GM12891 (cell line): ENCODE results near the gene PI4KB.
"Not testable (repeated sequence)": the region's sequence is repeated elsewhere in the genome, so short reads cannot be mapped to it uniquely, and the experiment has no call there.

Experiments
- DNase-seq: peaks from one replicate; pipeline ENCODE4 v3.0.0; 2011; ENCODE audit warnings: low spot score; ENCODE audit not compliant: insufficient read length
- FAIRE-seq: peaks from 2 replicates; lab custom pipeline; 2011; peaks lifted over from hg19 to GRCh38; lab: Jason Lieb, UNC
- PAX5 ChIP-seq: IDR thresholded peaks from 2 replicates; pipeline ENCODE4 v1.6.1; 2011; ENCODE audit warnings: low read length, moderate library complexity, mild to moderate bottlenecking; ENCODE audit not compliant: insufficient read depth, severe bottlenecking
- POLR2A ChIP-seq: IDR thresholded peaks from 2 replicates; pipeline ENCODE4 v1.6.1; 2011; ENCODE audit warnings: low read depth, low read length, control low read depth
- POLR2AphosphoS5 ChIP-seq: IDR thresholded peaks from 2 replicates; pipeline ENCODE4 v1.6.1; 2011; ENCODE audit warnings: low read depth, low read length, control low read depth
- POU2F2 ChIP-seq: IDR thresholded peaks from 2 replicates; pipeline ENCODE4 v1.6.1; 2011; ENCODE audit warnings: low read depth, mild to moderate bottlenecking, control low read depth, low read length, moderate library complexity
- SPI1 ChIP-seq: IDR thresholded peaks from 2 replicates; pipeline ENCODE4 v1.6.1; 2011; ENCODE audit warnings: low read depth, low read length, control low read depth
- TAF1 ChIP-seq: IDR thresholded peaks from 2 replicates; pipeline ENCODE4 v1.6.1; 2011; ENCODE audit warnings: low read depth, low read length, control low read depth

PI4KB gene

DNA sequence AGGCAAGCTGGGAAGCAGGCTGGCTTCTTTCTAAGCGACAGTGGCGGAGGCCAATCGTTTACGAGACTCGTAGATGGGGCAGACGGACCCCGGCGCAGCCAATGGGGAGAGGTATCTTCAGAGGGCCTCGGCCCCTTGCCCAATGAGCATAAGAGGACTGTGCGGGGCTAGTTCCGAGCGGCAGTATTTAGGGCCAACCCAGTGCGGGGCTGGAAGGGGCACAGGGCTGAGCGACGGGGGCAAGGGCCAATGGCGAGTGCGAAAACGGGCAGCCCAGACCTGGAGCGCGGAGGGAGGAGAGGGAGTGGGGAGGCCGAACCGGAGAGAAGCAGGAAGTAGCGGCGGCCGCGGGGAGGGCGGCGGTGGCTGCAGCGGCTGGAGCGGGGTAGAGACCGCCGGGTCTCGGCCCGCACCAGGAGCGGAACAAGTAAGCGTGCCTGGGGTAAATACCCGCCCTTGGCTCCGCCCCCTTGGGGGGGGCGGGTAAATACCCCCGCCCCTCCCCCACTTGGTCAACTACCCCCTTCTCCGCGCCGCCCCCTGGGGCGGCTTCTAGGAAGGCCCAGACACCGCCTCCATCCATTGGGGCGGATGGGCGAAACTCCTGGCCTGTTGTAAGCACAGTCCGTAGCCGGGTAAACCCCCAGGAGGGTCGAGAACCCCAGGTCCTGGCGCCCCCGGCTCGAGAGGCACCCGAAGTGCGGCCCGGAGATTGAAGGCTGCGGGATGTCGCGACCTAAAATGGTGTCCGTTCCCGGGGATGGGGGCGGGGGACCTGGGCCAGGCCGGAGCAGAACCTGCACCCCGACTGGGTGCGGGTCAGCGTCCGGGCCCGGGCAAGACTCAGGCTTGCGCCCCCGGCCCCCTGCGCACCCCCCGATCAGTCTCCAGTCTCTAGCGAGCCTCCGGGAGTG, 45.0 kb downstream of the PI4KB start, which contains the start of gene ZNF687:
Gene ZNF687 (plus strand): TSS at position 331 of the 914 bp plus-strand sequence. CDS start 3,993 bp downstream, outside the sequence.
- TF ChIP-seq PAX5, result no peak
- TF ChIP-seq POU2F2, result no peak
- TF ChIP-seq TAF1, result no peak; the same call in 1 of the 2 replicates
- TF ChIP-seq POLR2A, result peak; percentile 67; the same call in 1 of the 2 replicates
- peak; percentile 8 for TF ChIP-seq POLR2AphosphoS5
- no peak for TF ChIP-seq SPI1
- peak; percentile 98 for FAIRE-seq

DNA sequence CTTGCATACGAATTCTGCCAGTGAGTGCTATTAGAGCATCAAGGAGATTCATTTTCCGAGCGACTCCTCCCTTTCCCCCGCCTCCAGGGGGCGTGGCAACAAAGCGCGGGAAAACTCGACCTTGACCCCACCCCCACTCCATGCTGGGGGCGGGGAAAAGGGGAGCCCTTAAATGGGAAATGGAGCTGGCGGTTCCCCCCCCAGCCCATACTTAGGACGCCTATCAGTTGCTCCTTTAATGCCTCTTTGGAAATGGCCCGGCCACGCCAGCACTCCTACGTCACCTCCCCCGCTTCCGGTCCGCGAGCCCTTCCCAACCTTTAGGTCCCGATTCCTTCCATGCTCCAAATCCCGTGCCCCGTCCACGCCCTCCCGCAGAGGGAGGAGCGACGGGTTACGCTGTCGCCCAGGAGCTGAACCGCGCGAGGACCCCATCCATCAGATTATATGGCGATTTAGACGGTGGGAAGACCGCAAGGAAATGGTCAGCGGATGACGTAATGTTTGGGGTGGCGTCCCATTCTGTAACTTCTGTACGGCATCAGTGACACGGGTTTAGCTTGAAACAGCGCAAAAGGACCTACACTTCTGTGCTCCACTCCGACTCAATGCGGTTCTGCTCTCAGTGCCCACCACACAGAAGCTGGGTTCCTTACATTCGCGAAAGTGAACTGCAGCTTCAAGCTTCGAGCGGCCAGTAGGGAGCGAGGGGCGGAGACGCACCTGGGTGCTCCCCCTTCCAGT, 45.8 kb downstream of the PI4KB start:
- TF ChIP-seq POLR2AphosphoS5, result peak; percentile 79
- peak; percentile 28; the same call in 1 of the 2 replicates for TF ChIP-seq TAF1
- no peak for TF ChIP-seq PAX5
- TF ChIP-seq SPI1, result no peak
- peak; percentile 48; the same call in 1 of the 2 replicates for TF ChIP-seq POU2F2
- TF ChIP-seq POLR2A, result peak; percentile 90
- peak; percentile 80 for DNase-seq
- FAIRE-seq, result no peak

More for the DNA sequence above, 45.0 kb downstream of the PI4KB start, which contains the start of gene ZNF687:
- peak; percentile 99 for DNase-seq

DNA sequence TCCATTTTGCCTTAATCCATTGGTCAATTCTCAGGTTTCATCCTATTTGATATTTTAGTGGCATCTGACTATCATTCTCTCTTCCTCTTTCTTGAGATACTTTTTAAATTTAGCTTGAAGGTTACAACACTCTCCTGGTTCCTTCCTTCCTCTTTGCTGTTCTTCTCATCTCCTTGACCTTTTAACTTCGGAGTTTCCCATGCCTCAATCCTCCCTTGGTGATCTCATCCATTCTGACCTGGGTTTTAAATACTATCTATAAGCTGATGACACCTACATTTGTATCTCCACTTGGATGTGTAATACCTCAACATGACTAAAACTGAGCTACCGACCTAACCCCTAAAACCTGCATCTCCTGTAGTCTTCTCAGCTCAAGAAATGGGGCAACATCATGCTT, 50.0 kb downstream of the PI4KB start:
- peak; percentile 35 for FAIRE-seq
- DNase-seq, result no peak
- TF ChIP-seq POLR2AphosphoS5 (no peak), POLR2A (0 out of 2 replicates have a peak, but pooled peaks have one; percentile 34), SPI1 (peak; percentile 92), POU2F2 (no peak), TAF1 (no peak)

DNA sequence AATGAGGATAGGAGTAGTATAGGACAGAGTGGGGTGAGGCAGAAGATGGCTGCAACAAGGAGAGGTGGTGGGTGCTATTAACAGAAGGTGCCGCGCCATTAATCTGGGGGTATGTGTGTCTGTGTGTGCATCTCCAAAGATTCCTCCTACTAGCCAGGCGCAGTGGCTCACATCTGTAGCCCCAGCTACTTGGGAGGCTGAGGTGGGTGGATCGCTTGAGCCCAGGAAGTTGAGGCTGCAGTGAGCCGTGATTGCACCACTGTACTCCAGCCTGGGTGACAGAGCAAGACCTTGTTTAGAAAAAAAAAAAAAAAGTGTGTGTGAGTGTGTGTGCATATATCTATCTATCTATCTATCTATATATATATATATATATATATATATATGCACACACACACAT, 51.9 kb downstream of the PI4KB start:
- not testable (repeated sequence) for FAIRE-seq, DNase-seq

DNA sequence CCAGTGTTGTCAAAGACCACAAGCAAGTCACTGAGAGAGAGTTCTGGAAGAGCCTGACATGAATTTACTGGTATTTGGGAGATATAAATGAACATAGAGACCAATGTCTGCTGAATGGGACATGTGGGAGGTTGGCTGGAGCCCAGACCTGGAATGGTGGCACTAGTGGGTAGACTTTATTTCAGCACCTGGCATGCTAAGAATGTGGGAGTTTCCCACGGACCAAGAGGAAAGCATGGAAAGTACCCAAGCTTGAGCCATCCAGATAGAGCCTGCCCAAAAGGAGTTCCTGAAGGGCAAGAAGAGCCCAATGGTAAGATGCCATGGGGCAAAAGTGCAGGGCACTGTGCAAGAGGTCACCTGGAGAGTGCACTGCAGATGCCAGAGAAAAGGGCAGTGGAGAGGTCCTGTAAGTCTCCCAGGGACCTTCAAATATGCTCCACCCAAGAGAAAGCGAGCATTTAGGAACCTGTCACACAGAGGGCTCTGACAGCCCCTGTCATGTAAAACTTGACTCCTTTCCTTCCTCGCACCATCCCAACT, 53.2 kb downstream of the PI4KB start:
- no peak for TF ChIP-seq POLR2AphosphoS5
- no peak for TF ChIP-seq PAX5
- no peak for TF ChIP-seq POU2F2
- no peak for TF ChIP-seq TAF1
- TF ChIP-seq SPI1, result no peak
- no peak for TF ChIP-seq POLR2A
- FAIRE-seq (no peak), DNase-seq (no peak)

DNA sequence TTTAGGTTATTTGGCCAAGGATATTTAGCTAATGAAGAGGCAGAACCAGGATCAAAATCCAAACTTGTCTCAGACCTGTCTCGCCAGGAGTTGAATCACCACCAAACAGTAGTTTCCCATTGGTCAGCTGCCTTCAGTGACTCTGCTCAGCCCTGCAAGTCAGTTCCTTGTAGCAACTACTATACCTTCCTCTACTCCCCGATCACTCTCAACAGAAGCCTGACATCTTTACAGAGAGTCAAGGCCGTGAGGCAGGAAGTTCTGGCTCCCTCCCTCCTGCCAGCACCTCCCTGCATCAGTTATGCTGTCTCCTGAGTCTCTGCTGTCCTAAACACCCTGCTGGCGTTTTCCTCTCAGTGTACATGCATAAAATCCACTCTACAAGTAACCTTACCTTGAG, 59.5 kb downstream of the PI4KB start:
- DNase-seq, result no peak
- TF ChIP-seq POLR2AphosphoS5 (no peak), POU2F2 (no peak), PAX5 (no peak), SPI1 (no peak), POLR2A (no peak), TAF1 (no peak)
- no peak for FAIRE-seq

DNA sequence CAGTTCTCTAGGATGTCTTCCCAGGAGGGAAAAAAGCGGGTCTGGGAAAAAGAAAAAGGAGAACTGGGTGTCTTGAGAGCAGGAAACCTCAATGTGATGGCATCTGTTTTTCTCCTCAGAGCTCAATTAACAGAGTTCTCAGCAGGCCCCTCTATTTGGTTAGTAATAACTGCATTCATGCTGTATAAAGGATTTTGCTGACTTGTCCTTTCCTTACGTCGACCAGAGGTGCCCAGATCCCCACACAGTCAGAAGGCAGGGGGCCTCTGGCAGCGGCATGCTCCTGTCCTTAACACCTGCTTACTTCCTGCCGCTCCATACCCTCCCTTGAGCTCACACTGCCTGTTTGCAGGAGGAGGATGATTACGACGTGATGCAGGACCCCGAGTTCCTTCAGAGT, 60.4 kb downstream of the PI4KB start:
- DNase-seq, result no peak
- no peak for FAIRE-seq

DNA sequence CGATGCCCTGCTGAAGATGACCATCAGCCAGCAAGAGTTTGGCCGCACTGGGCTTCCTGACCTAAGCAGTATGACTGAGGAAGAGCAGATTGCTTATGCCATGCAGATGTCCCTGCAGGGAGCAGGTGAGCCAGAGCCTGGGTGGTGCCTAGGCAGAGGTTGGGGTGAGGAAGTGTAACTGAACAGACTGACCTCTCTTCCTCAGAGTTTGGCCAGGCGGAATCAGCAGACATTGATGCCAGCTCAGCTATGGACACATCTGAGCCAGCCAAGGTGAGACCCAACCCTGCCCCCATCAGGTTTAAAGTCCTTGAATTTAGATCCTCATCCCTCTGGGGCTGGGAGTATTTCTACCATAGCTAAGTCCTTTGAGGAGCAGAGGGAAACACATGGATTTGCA, 60.9 kb downstream of the PI4KB start:
- DNase-seq (no peak), FAIRE-seq (no peak)
- no peak for TF ChIP-seq POLR2AphosphoS5
- TF ChIP-seq POLR2A, result no peak
- no peak for TF ChIP-seq TAF1
- TF ChIP-seq POU2F2, result no peak
- no peak for TF ChIP-seq SPI1
- TF ChIP-seq PAX5, result no peak

More for the DNA sequence above, 60.4 kb downstream of the PI4KB start:
- TF ChIP-seq POU2F2 (no peak), SPI1 (no peak), PAX5 (no peak), POLR2AphosphoS5 (no peak), TAF1 (no peak)

DNA sequence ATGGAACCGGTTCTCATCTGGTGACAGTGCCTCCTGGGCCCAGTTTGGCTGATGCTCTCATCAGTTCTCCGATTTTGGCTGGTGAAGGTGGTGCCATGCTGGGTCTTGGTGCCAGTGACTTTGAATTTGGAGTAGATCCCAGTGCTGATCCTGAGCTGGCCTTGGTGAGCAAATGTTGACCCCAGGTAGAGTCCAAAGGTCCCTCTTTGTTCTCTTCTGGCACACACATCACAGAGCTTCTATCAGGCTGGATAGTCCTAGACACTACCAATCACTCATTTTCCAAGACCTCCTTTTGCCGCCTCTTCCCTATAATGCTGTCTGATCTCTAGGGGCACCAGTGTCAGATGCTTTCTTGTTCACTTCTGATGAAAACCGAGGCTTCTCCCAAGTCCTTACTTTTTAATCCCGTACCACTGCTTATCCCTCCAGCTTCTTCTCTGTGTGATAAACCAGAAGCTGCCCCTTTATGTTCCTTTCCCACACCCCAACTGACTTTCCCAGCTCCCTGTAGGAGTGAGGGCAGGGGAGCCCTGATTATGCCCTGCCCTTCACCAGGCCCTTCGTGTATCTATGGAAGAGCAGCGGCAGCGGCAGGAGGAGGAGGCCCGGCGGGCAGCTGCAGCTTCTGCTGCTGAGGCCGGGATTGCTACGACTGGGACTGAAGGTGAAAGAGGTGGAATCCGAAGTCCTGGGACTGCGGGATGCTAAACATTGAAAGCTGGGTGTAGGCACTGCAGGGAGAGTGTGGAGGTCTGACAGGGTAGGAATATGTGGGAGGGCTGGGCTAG, 61.6 kb downstream of the PI4KB start:
- DNase-seq, result no peak
- no peak for FAIRE-seq
- TF ChIP-seq PAX5 (no peak), POU2F2 (no peak), TAF1 (no peak), POLR2A (no peak)
